Measurements from ENCODE around the gene MYO1A.
A peak's percentile ranks its signal among the peaks of the same experiment; 100 is the strongest.

MYO1A gene

DNA sequence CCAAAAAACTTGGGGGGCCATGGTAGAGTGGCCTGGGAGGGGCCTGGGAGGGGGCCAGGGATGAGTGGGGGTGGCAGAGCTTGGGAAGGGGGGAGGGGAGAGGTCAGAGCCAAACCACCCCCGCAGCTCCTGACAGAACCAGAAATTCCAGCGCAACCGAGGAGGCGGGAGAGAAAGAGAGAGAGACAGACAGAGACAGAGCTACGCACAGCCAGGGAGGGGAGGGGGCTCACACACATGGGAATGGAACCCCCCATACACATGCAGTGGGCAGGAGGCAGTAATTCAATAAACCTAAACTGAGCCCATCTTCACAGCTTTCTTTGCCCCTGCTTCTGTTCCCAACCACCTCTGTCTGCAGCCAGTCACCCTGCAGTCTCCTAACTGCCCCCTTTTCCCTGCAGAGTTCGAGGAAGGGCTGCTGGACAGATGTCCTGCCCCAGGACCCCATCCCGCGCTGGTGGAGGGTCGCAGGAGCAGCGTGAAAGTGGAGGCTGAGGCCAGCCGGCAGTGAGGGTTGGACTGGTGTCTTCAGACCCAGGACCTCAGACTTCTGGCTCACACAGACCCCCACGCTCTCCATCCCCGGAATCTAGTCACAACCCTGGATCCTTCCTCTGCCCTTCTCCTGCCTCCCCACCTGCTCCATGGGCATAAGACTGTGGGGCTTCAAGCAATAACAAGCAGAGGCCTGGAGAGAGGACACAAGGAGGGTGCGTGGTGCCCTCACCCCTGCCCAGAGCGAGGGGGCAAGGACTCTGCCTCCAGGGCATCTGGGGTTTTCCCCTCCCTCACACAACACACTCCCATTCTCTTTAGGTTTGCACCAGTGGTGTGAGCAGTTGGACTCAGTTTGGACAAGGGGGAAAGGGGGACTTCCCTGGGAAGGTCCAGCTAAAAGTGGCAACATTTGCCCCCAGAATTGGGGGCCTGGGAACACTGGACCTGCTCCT is 44.6 kb upstream of the MYO1A start:
- no peak for DNase-seq (ENCODE audit: extremely low read depth, low read depth)
- TF ChIP-seq, protein P1, sequence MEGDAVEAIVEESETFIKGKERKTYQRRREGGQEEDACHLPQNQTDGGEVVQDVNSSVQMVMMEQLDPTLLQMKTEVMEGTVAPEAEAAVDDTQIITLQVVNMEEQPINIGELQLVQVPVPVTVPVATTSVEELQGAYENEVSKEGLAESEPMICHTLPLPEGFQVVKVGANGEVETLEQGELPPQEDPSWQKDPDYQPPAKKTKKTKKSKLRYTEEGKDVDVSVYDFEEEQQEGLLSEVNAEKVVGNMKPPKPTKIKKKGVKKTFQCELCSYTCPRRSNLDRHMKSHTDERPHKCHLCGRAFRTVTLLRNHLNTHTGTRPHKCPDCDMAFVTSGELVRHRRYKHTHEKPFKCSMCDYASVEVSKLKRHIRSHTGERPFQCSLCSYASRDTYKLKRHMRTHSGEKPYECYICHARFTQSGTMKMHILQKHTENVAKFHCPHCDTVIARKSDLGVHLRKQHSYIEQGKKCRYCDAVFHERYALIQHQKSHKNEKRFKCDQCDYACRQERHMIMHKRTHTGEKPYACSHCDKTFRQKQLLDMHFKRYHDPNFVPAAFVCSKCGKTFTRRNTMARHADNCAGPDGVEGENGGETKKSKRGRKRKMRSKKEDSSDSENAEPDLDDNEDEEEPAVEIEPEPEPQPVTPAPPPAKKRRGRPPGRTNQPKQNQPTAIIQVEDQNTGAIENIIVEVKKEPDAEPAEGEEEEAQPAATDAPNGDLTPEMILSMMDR (IDR thresholded peaks at IDR 0.05; ENCODE audit: low read depth, low read length), result no peak

DNA sequence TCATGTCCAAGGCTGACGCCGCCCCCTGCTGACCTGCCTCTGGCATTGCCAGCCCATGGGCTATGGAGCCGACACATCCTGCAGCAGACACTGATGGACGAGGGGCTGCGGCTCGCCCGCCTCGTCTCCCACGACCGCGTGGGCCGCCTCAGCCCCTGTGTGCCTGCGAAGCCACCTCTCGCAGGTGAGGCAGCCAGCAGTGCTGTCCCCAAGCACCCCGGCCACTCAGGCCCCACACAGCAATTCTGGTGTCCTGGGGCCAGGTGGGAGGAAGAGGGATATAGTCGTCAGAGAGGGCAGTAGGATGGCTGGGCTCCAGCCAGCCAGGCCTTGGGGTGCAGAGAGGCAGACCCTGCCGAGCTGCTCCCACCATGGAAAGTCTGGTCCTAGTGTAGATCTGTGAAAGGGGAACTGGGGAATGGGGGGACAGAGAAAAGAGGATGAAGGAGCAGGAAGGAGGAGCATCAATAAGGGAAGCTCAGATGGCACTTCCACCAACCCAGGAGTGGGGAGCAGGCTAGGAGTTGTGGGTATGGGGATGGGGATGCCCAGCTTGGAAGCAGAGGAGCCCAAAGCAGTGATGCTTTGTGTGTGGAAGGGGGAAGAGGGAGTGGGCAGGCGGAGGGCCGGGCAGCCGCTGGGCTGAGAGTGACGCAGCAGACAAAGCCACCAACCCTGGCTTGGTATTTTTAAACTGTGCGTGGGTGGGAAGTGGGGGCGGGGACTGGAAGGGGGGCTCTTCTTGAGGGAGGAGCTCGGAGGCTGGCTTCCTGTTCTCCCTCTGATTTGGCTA is 43.7 kb upstream of the MYO1A start:
- DNase-seq (ENCODE audit: extremely low read depth, low read depth), result no peak

DNA sequence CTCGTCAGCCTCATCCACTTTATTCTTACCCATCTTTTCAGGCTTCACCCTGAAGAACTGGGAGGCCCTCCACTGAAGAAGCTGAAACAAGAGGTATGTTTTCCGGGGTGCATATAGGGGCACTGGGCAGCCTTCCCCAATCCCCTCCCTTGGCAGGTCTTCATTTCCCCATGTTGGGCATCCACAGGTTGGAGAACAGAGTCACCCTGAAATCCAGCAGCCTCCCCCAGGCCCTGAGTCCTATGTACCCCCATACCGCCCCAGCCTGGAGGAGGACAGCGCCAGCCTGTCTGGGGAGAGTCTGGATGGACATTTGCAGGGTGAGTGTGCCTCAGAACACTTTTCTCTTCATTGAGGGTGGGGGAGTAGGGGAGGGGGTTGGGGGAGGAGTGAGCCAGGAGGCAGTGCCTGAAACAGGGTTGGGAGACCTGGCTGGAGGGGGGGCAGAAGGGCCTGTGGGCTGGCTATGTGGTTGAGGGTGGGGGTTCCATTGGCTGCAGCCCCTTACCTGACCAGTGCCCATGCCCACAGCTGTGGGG is 43.0 kb upstream of the MYO1A start:
- TF ChIP-seq, protein P1 (IDR thresholded peaks at IDR 0.05; ENCODE audit: low read depth, low read length), result no peak
- no peak for DNase-seq (ENCODE audit: extremely low read depth, low read depth)

More for the DNA sequence above, 43.7 kb upstream of the MYO1A start:
- TF ChIP-seq, protein P1 (IDR thresholded peaks at IDR 0.05; ENCODE audit: low read depth, low read length), result peak; percentile 63

DNA sequence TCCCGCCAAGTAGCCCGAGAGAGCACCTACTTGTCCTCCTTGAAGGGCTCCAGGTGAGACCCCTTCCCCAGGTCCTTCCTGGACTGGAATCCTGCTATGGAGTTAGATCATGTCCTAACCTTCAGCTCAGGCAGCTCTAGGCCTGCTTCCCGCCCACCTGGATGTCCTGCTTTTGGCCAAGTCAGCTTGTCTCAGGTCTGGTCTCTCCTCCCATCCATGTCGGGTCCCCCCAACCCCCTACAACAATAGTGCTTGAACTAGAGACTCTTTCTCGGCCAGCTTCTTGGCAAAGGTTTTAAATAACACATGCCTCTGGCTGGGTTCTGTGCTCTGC is 42.6 kb upstream of the MYO1A start:
- DNase-seq (ENCODE audit: extremely low read depth, low read depth), result no peak
- TF ChIP-seq, protein P1 (IDR thresholded peaks at IDR 0.05; ENCODE audit: low read depth, low read length), result no peak

DNA sequence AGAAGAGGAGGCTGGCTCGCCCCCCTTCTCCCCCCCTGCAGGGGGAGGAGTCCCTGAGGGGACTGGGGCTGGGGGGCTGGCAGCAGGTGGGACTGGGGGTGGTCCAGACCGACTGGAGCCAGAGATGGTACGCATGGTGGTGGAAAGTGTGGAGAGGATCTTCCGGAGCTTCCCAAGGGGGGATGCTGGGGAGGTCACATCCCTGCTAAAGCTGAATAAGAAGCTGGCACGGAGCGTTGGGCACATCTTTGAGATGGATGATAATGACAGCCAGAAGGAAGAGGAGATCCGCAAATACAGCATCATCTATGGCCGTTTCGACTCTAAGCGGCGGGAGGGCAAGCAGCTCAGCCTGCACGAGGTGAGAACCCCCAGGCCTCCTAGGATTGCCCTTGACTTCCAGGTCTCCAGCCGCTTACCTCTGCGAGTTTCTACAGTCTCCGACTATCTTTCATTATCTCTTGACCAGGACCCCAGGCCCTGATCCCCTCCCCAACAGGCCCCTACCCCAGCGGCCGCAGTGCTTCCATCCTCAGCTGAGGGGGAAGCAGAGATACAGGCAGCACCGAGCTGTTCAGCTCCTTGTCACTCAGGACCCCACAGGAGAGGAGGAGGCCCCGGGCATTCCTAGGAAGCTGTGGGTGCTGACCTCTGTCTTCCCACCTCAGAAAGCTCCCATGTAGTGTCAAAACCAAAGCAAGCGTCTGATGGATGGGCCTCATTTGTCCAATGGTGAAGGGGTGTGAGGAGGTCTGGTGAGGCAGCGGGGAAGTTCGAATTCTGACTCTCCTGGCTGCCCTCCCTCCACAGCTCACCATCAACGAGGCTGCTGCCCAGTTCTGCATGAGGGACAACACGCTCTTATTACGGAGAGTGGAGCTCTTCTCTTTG is 42.0 kb upstream of the MYO1A start:
- TF ChIP-seq, protein P1 (IDR thresholded peaks at IDR 0.05; ENCODE audit: low read depth, low read length), result no peak
- DNase-seq (ENCODE audit: extremely low read depth, low read depth), result no peak

DNA sequence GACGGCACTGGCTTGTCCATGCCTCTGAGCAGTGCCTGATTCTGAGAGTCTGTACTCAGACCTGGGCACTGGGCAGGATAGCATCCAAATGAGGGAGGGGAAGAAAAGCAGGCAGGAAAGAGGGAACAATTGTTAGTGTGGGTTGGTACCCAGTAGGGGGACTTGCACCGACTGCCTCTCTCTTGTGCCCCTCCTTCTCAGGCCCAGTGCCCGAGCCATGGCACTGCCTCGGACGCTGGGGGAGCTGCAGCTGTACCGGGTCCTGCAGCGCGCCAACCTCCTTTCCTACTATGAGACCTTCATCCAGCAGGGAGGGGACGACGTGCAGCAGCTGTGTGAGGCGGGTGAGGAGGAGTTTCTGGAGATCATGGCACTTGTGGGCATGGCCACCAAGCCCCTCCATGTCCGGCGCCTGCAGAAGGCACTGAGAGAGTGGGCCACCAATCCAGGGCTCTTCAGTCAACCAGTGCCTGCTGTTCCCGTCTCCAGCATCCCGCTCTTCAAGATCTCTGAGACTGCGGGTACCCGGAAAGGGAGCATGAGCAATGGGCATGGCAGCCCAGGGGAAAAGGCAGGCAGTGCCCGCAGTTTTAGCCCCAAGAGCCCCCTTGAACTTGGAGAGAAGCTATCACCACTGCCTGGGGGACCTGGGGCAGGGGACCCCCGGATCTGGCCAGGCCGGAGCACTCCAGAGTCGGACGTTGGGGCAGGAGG is 41.2 kb upstream of the MYO1A start:
- TF ChIP-seq, protein P1 (IDR thresholded peaks at IDR 0.05; ENCODE audit: low read depth, low read length), result peak; percentile 31
- DNase-seq (ENCODE audit: extremely low read depth, low read depth), result no peak
